Hepatocyte (in vitro differentiated cells): ENCODE data around the gene CDK19. TPM values are rescaled to one million over a fixed set of nuclear protein-coding genes. Genes with fewer than 3 reads are reported as not detected.

Experiments
- DNase-seq: peaks from one replicate; pipeline ENCODE4 v3.0.0-alpha.2; 2016; ENCODE audit warnings: low spot score
- H2AFZ ChIP-seq: fragments of 200-600 bp; sonication (generic); 2 replicates; pipeline ENCODE4 v1.6.0; 2016; ENCODE audit warnings: antibody characterized with exemption, mild to moderate bottlenecking
- H3K27ac ChIP-seq: fragments of 200-600 bp; sonication (generic); 2 replicates; pipeline ENCODE4 v1.5.1; 2016; ENCODE audit warnings: mild to moderate bottlenecking
- H3K27me3 ChIP-seq: fragments of 200-600 bp; sonication (generic); 2 replicates; pipeline ENCODE4 v1.6.1; 2016
- H3K36me3 ChIP-seq: fragments of 200-600 bp; sonication (generic); replicated peaks from 2 replicates; pipeline ENCODE4 v1.5.1; 2016; ENCODE audit warnings: low read depth; ENCODE audit not compliant: insufficient read depth
- H3K4me1 ChIP-seq: fragments of 200-600 bp; sonication (generic); 2 replicates; pipeline ENCODE4 v1.5.1; 2016; ENCODE audit warnings: mild to moderate bottlenecking, moderate library complexity; ENCODE audit not compliant: insufficient read depth
- H3K4me2 ChIP-seq: fragments of 200-600 bp; sonication (generic); 2 replicates; pipeline ENCODE4 v1.6.0; 2016
- H3K4me3 ChIP-seq: fragments of 200-600 bp; sonication (generic); 2 replicates; pipeline ENCODE4 v1.5.1; 2016; ENCODE audit warnings: mild to moderate bottlenecking
- H3K79me2 ChIP-seq: fragments of 200-600 bp; sonication (generic); 2 replicates; pipeline ENCODE4 v1.6.0; 2017; ENCODE audit warnings: mild to moderate bottlenecking
- H3K9me2 ChIP-seq: fragments of 200-600 bp; sonication (generic); replicated peaks from 2 replicates; pipeline ENCODE4 v1.6.0; 2017; ENCODE audit warnings: mild to moderate bottlenecking; ENCODE audit not compliant: insufficient read depth
- H3K9me3 ChIP-seq: fragments of 200-600 bp; sonication (generic); 2 replicates; pipeline ENCODE4 v1.5.1; 2016; ENCODE audit warnings: low read depth, mild to moderate bottlenecking
- H4K20me1 ChIP-seq: fragments of 200-600 bp; sonication (generic); 2 replicates; pipeline ENCODE4 v1.6.0; 2016; ENCODE audit warnings: mild to moderate bottlenecking; ENCODE audit not compliant: insufficient read depth, poor library complexity, severe bottlenecking
- EZH2 ChIP-seq: fragments of 200-600 bp; sonication (generic); IDR thresholded peaks from 2 replicates; pipeline ENCODE4 v1.6.1; 2016; ENCODE audit warnings: antibody characterized with exemption, mild to moderate bottlenecking, borderline replicate concordance
- EZH2phosphoT487 ChIP-seq: fragments of 200-600 bp; sonication (generic); IDR thresholded peaks from one replicate; pipeline ENCODE4 v1.6.1; 2018; ENCODE audit warnings: antibody characterized with exemption, mild to moderate bottlenecking, low read depth, moderate library complexity; ENCODE audit not compliant: unreplicated experiment, severe bottlenecking
- WGBS: methylation state at CpG from one replicate; pipeline ENCODE4 v1.1.6; 2016; ENCODE audit warnings: low lambda C conversion rate; ENCODE audit errors: missing lambda C conversion rate; 5-methylcytosine and 5-hydroxymethylcytosine counted together
- polyA plus RNA-seq: library from polyadenylated mRNA; unstranded; fragments of >200 nt; fragmentation: Nextera tagmentation; extraction: Ambion mirVana; gene quantifications from 2 replicates; pipeline ENCODE4 v1.2.1, GENCODE V29; 2016
- total RNA-seq: library from RNA; depleted of rRNA; stranded (reverse); fragments of >200 nt; gene quantifications from 2 replicates; pipeline ENCODE4 v1.2.3, GENCODE V29; 2014
- TF ChIP-seq, protein P1 (sequence below): fragments of 200-600 bp; sonication (generic); IDR thresholded peaks from 2 replicates; pipeline ENCODE4 v1.5.1; 2016; ENCODE audit warnings: antibody characterized with exemption, mild to moderate bottlenecking; ENCODE audit not compliant: poor library complexity

CDK19 gene
- total and polyA plus RNA-seq, 2 experiments from 2014 or later = 7.3 to 18.6 TPM

- H3K4me3 ChIP-seq = no peak overlapping the region
- H3K9me3 ChIP-seq = no peaks in the 10 kb centered on the region
- H3K27me3 ChIP-seq = no peaks in the 10 kb centered on the region
- H3K4me2 ChIP-seq = no peak overlapping the region
- H3K36me3 ChIP-seq = no peaks in the 10 kb centered on the region
- no peaks in the 10 kb centered on the region for H3K4me1 ChIP-seq
- DNase-seq = no peak
- H4K20me1 ChIP-seq = no peaks in the 10 kb centered on the region
- H3K79me2 ChIP-seq = no peaks in the 10 kb centered on the region
- 67% methylated on average over 3 of the region's 3 CpGs for WGBS
- H3K27ac ChIP-seq = no peak overlapping the region
- no peak for TF ChIP-seq EZH2
- TF ChIP-seq EZH2phosphoT487 = no peak
- TF ChIP-seq, protein P1, sequence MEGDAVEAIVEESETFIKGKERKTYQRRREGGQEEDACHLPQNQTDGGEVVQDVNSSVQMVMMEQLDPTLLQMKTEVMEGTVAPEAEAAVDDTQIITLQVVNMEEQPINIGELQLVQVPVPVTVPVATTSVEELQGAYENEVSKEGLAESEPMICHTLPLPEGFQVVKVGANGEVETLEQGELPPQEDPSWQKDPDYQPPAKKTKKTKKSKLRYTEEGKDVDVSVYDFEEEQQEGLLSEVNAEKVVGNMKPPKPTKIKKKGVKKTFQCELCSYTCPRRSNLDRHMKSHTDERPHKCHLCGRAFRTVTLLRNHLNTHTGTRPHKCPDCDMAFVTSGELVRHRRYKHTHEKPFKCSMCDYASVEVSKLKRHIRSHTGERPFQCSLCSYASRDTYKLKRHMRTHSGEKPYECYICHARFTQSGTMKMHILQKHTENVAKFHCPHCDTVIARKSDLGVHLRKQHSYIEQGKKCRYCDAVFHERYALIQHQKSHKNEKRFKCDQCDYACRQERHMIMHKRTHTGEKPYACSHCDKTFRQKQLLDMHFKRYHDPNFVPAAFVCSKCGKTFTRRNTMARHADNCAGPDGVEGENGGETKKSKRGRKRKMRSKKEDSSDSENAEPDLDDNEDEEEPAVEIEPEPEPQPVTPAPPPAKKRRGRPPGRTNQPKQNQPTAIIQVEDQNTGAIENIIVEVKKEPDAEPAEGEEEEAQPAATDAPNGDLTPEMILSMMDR = no peak
- H3K9me2 ChIP-seq = no peaks in the 10 kb centered on the region
- H2AFZ ChIP-seq = no peak overlapping the region
Observed at GRCh38 chr6:110597761-110598160, 217.5 kb downstream of the CDK19 start.

- TF ChIP-seq, protein P1 = no peak
Observed at GRCh38 chr6:110596354-110596753, 218.9 kb downstream of the CDK19 start.

GRCh38 chr6:110595112-110595511 is 220.2 kb downstream of the CDK19 start:
- WGBS = 95% methylated on average over 2 of the region's 2 CpGs
- Histone ChIP-seq H3K4me3 (no peak overlapping the region), H2AFZ (no peak overlapping the region), H3K27ac (no peak overlapping the region), H3K36me3 (no peaks in the 10 kb centered on the region), H3K4me1 (no peaks in the 10 kb centered on the region), H3K27me3 (no peaks in the 10 kb centered on the region), H3K9me2 (no peaks in the 10 kb centered on the region), H3K79me2 (no peaks in the 10 kb centered on the region), H3K9me3 (no peaks in the 10 kb centered on the region), H4K20me1 (no peaks in the 10 kb centered on the region), H3K4me2 (no peak overlapping the region)
- TF ChIP-seq EZH2 = no peak
- no peak for TF ChIP-seq EZH2phosphoT487
- TF ChIP-seq, protein P1 = no peak
- no peak for DNase-seq

More at GRCh38 chr6:110596354-110596753, 218.9 kb downstream of the CDK19 start:
- Histone ChIP-seq H3K4me2 (no peak overlapping the region), H3K9me3 (no peaks in the 10 kb centered on the region), H3K79me2 (no peaks in the 10 kb centered on the region), H3K36me3 (no peaks in the 10 kb centered on the region), H3K4me1 (no peaks in the 10 kb centered on the region), H3K9me2 (no peaks in the 10 kb centered on the region), H4K20me1 (no peaks in the 10 kb centered on the region), H3K4me3 (no peak overlapping the region), H2AFZ (no peak overlapping the region), H3K27ac (no peak overlapping the region), H3K27me3 (no peaks in the 10 kb centered on the region)
- DNase-seq = no peak
- 69% methylated on average over 3 of the region's 3 CpGs for WGBS

- 93% methylated on average over 1 of the region's 1 CpG for WGBS
Observed at GRCh38 chr6:110593637-110594036, 221.6 kb downstream of the CDK19 start.

More at GRCh38 chr6:110593637-110594036, 221.6 kb downstream of the CDK19 start:
- no peaks in the 10 kb centered on the region for H3K9me3 ChIP-seq
- H3K4me1 ChIP-seq = no peaks in the 10 kb centered on the region
- H2AFZ ChIP-seq = no peak overlapping the region
- no peak for DNase-seq
- no peak overlapping the region for H3K27ac ChIP-seq
- H4K20me1 ChIP-seq = no peaks in the 10 kb centered on the region
- no peak for TF ChIP-seq EZH2
- TF ChIP-seq EZH2phosphoT487 = no peak
- TF ChIP-seq, protein P1 = no peak
- H3K36me3 ChIP-seq = no peaks in the 10 kb centered on the region
- H3K9me2 ChIP-seq = no peaks in the 10 kb centered on the region
- H3K79me2 ChIP-seq = no peaks in the 10 kb centered on the region
- no peaks in the 10 kb centered on the region for H3K27me3 ChIP-seq
- no peak overlapping the region for H3K4me3 ChIP-seq
- no peak overlapping the region for H3K4me2 ChIP-seq
